HEK293 (cell line): ENCODE measurements around the gene PITPNC1.

Experiments used
- CTCF ChIA-PET: fragments of 350-600 bp; formaldehyde crosslinking; extraction: SDS; loops from one replicate; lab custom pipeline; 2021; ENCODE audit warnings: antibody characterized with exemption; lab: Yijun Ruan, JAX
- POLR2A ChIA-PET: fragments of 300-600 bp; formaldehyde crosslinking; extraction: SDS; loops from one replicate; lab custom pipeline; 2020; ENCODE audit warnings: antibody characterized with exemption, inconsistent platforms; lab: Yijun Ruan, JAX
- H3K27ac ChIP-seq: fragments of 200-500 bp; sonication (Bioruptor generic); 2 replicates; pipeline ENCODE4 v1.5.1; 2014; ENCODE audit warnings: low read depth, low read length, control low read depth, inconsistent platforms; ENCODE audit errors: extremely low read depth
- H3K36me3 ChIP-seq, 2 experiments: fragments of 200-500 bp in 1 of 2; sonication (Bioruptor generic) in 1 of 2; 1 replicate in 1 of 2; 2 replicates in 1 of 2; pipeline ENCODE4 v1.5.1; 2014 to 2017; ENCODE audit warnings: inconsistent platforms in 2 of 2, low read length in 2 of 2; ENCODE audit not compliant: control insufficient read depth in 2 of 2, insufficient read depth in 1 of 2
- H3K4me1 ChIP-seq: fragments of 200-500 bp; sonication (Bioruptor generic); 2 replicates; pipeline ENCODE4 v1.5.1; 2014; ENCODE audit warnings: mild to moderate bottlenecking, low read length, inconsistent platforms; ENCODE audit not compliant: control insufficient read depth, insufficient read depth
- H3K4me3 ChIP-seq: 2 replicates; pipeline ENCODE4 v1.5.1; 2011; ENCODE audit warnings: low read depth, mild to moderate bottlenecking, control low read depth, low read length, moderate library complexity
- H3K9me3 ChIP-seq: fragments of 200-500 bp; sonication (Bioruptor generic); 2 replicates; pipeline ENCODE4 v1.5.1; 2014; ENCODE audit warnings: low read depth, low read length, inconsistent platforms; ENCODE audit not compliant: control insufficient read depth, insufficient read depth
- CTCF ChIP-seq: fragments of 450-650 bp; formaldehyde crosslinking; IDR thresholded peaks from 2 replicates; pipeline ENCODE4 v1.5.1; 2016; ENCODE audit warnings: missing biosample characterization, missing genetic modification characterization
- EGR2 ChIP-seq: fragments of 450-650 bp; formaldehyde crosslinking; IDR thresholded peaks from 2 replicates; pipeline ENCODE4 v1.5.1; 2016; ENCODE audit warnings: low read depth, missing biosample characterization, missing genetic modification characterization
- GLIS1 ChIP-seq: fragments of 450-650 bp; formaldehyde crosslinking; IDR thresholded peaks from 2 replicates; pipeline ENCODE4 v1.5.1; 2016; ENCODE audit warnings: missing biosample characterization, missing genetic modification characterization
- KLF9 ChIP-seq: fragments of 450-650 bp; formaldehyde crosslinking; IDR thresholded peaks from 2 replicates; pipeline ENCODE4 v1.5.1; 2016; ENCODE audit warnings: missing biosample characterization, missing genetic modification characterization, low read depth
- MEIS1 ChIP-seq: sonication (generic); formaldehyde crosslinking; IDR thresholded peaks from 2 replicates; pipeline ENCODE4 v1.8.1; 2022; ENCODE audit warnings: missing genetic modification reagents, mild to moderate bottlenecking, borderline replicate concordance
- PBX3 ChIP-seq: sonication (generic); formaldehyde crosslinking; IDR thresholded peaks from 2 replicates; pipeline ENCODE4 v1.8.1; 2022; ENCODE audit warnings: mild to moderate bottlenecking, moderate library complexity, missing genetic modification reagents
- REST ChIP-seq: fragments of 450-650 bp; formaldehyde crosslinking; IDR thresholded peaks from 2 replicates; pipeline ENCODE4 v1.5.1; 2016; ENCODE audit warnings: missing biosample characterization, missing genetic modification characterization
- ZBTB17 ChIP-seq: fragments of 450-650 bp; formaldehyde crosslinking; IDR thresholded peaks from 2 replicates; pipeline ENCODE4 v1.5.1; 2016; ENCODE audit warnings: missing biosample characterization, missing genetic modification characterization
- ZNF112 ChIP-seq: fragments of 450-650 bp; formaldehyde crosslinking; IDR thresholded peaks from 2 replicates; pipeline ENCODE4 v1.5.0; 2017; ENCODE audit warnings: missing biosample characterization, missing genetic modification characterization
- ZNF148 ChIP-seq: fragments of 450-650 bp; formaldehyde crosslinking; IDR thresholded peaks from 2 replicates; pipeline ENCODE4 v1.5.0; 2017; ENCODE audit warnings: missing biosample characterization, missing genetic modification characterization, borderline replicate concordance
- ZNF157 ChIP-seq: fragments of 450-650 bp; formaldehyde crosslinking; IDR thresholded peaks from 2 replicates; pipeline ENCODE4 v1.5.1; 2016; ENCODE audit warnings: missing biosample characterization, missing genetic modification characterization
- ZNF274 ChIP-seq, 2 experiments: fragments of 200-500 bp in 1 of 2; fragments of 450-650 bp in 1 of 2; sonication (Bioruptor generic) in 1 of 2; formaldehyde crosslinking in 1 of 2; IDR thresholded peaks; 2 replicates each; pipeline versions ENCODE4 v1.5.1 to v1.6.1; 2014 to 2016; ENCODE audit warnings: borderline replicate concordance in 1 of 2, inconsistent platforms in 1 of 2, low read length in 1 of 2, missing biosample characterization in 1 of 2, missing genetic modification characterization in 1 of 2
- ZNF404 ChIP-seq: fragments of 450-650 bp; formaldehyde crosslinking; IDR thresholded peaks from 2 replicates; pipeline ENCODE4 v1.5.1; 2017; ENCODE audit warnings: missing biosample characterization, missing genetic modification characterization
- ZNF449 ChIP-seq: fragments of 450-650 bp; formaldehyde crosslinking; IDR thresholded peaks from 2 replicates; pipeline ENCODE4 v1.5.1; 2017; ENCODE audit warnings: missing biosample characterization, mild to moderate bottlenecking, missing genetic modification characterization, moderate library complexity
- ZNF549 ChIP-seq: fragments of 450-650 bp; IDR thresholded peaks from 2 replicates; pipeline ENCODE4 v1.5.1; 2018; ENCODE audit warnings: missing biosample characterization, missing genetic modification characterization, mild to moderate bottlenecking, inconsistent platforms, moderate library complexity
- ZNF596 ChIP-seq: fragments of 450-650 bp; IDR thresholded peaks from 2 replicates; pipeline ENCODE4 v1.5.0; 2018; ENCODE audit warnings: missing biosample characterization, mild to moderate bottlenecking, missing genetic modification characterization, moderate library complexity
- ZNF654 ChIP-seq: fragments of 450-650 bp; formaldehyde crosslinking; IDR thresholded peaks from 2 replicates; pipeline ENCODE4 v1.5.1; 2016; ENCODE audit warnings: low read depth, missing biosample characterization, missing genetic modification characterization
- ZNF777 ChIP-seq: fragments of 450-650 bp; formaldehyde crosslinking; IDR thresholded peaks from 2 replicates; pipeline ENCODE4 v1.5.1; 2017; ENCODE audit warnings: missing biosample characterization, missing genetic modification characterization, borderline replicate concordance
- ZSCAN5A ChIP-seq: fragments of 450-650 bp; formaldehyde crosslinking; IDR thresholded peaks from 2 replicates; pipeline ENCODE4 v1.5.1; 2016; ENCODE audit warnings: missing biosample characterization, missing genetic modification characterization
- ZXDB ChIP-seq: fragments of 450-650 bp; formaldehyde crosslinking; IDR thresholded peaks from 2 replicates; pipeline ENCODE4 v1.5.1; 2016; ENCODE audit warnings: missing biosample characterization, missing genetic modification characterization

Gene PITPNC1

GRCh38 chr17:67549820-67550219 lies 172.7 kb downstream of the PITPNC1 start:
- no peak overlapping the region for H3K27ac ChIP-seq
- ChIA-PET CTCF (interaction anchor here (0.6 kb wide), 1 partner anchor 7 kb away, joined by 4 read pairs; no protein-coding TSS in a partner anchor), POLR2A (no interaction called here)
- no peak overlapping the region for H3K4me3 ChIP-seq
- no peaks in the 10 kb centered on the region for H3K9me3 ChIP-seq
- TF ChIP-seq ZNF112 (tag by site-specific recombination), result no peak
- no peak for TF ChIP-seq ZNF404 (tag by site-specific recombination)
- TF ChIP-seq ZXDB, result no peak
- no peak for TF ChIP-seq ZNF157 (tag by site-specific recombination)
- no peak for TF ChIP-seq ZNF654 (tag by site-specific recombination)
- peaks cover 5% of the 10 kb centered on the region for H3K4me1 ChIP-seq
- H3K36me3 ChIP-seq, result no peaks in the 10 kb centered on the region

- ChIA-PET CTCF (no interaction called here), POLR2A (no interaction called here)
- Histone ChIP-seq H3K4me3 (no peak overlapping the region), H3K9me3 (no peaks in the 10 kb centered on the region), H3K36me3 (no peaks in the 10 kb centered on the region), H3K4me1 (peaks cover 5% of the 10 kb centered on the region; the same call in 1 of the 2 replicates), H3K27ac (no peak overlapping the region)
- TF ChIP-seq REST (tag by site-specific recombination) (no peak), ZNF274 (IDR thresholded peaks at IDR 0.05; ENCODE audit: low read length) (no peak), ZNF274 (tag by site-specific recombination; IDR thresholded peaks at IDR 0.05; ENCODE audit: borderline replicate concordance) (no peak), ZNF449 (no peak), ZNF777 (no peak), EGR2 (tag by site-specific recombination) (no peak), PBX3 (CRISPR knock-in tag) (no peak)
Measured at GRCh38 chr17:67554634-67555033, 177.6 kb downstream of the PITPNC1 start.

- ChIA-PET POLR2A (no interaction called here), CTCF (no interaction called here)
- no peak overlapping the region for H3K4me3 ChIP-seq
- no peak overlapping the region for H3K27ac ChIP-seq
- no peaks in the 10 kb centered on the region for H3K36me3 ChIP-seq
- H3K4me1 ChIP-seq, result peaks cover 5% of the 10 kb centered on the region; the same call in 1 of the 2 replicates
- H3K9me3 ChIP-seq, result no peaks in the 10 kb centered on the region
- TF ChIP-seq ZBTB17 (no peak), ZNF549 (no peak), CTCF (tag by site-specific recombination) (no peak), ZNF148 (tag by site-specific recombination) (no peak), GLIS1 (tag by site-specific recombination) (no peak), ZNF596 (tag by site-specific recombination) (no peak), ZSCAN5A (tag by site-specific recombination) (no peak), MEIS1 (CRISPR knock-in tag) (no peak), KLF9 (tag by site-specific recombination) (no peak)
Measured at GRCh38 chr17:67555855-67556254, 178.8 kb downstream of the PITPNC1 start.
